ENCODE measurements around the gene ADAP1.

GRCh38 chr7:901388-902154 is 52.9 kb downstream of the ADAP1 start:
- TF ChIP-seq ZNF324 (tag by site-specific recombination; IDR thresholded peaks at IDR 0.05) (no peak), ZSCAN5A (tag by site-specific recombination; IDR thresholded peaks at IDR 0.05) (no peak), PATZ1 (tag by site-specific recombination; IDR thresholded peaks at IDR 0.05) (peak; percentile 44; the same call in 1 of the 2 replicates), CTCF (tag by site-specific recombination; IDR thresholded peaks at IDR 0.05) (no peak), ATF2 (tag by site-specific recombination; IDR thresholded peaks at IDR 0.05; ENCODE audit: low read depth) (no peak), BCL11A (tag by site-specific recombination; IDR thresholded peaks at IDR 0.05; ENCODE audit: low read depth) (no peak), ZNF785 (tag by site-specific recombination; IDR thresholded peaks at IDR 0.05) (no peak), ZNF558 (tag by site-specific recombination; IDR thresholded peaks at IDR 0.05) (no peak)
